ENCODE data around the gene TSPAN15.
"Not testable (repeated sequence)": the region's sequence is repeated elsewhere in the genome, so short reads cannot be mapped to it uniquely, and the experiment has no call there.

TSPAN15 gene

GRCh38 chr10:69504576-69505250 is 53.4 kb downstream of the TSPAN15 start:
- no peak for DNase-seq

- no peak for DNase-seq
Observed at GRCh38 chr10:69505636-69506318, 54.5 kb downstream of the TSPAN15 start.

GRCh38 chr10:69506487-69506833 is 55.2 kb downstream of the TSPAN15 start:
- DNase-seq = no peak

GRCh38 chr10:69506834-69507713 is 55.8 kb downstream of the TSPAN15 start:
- DNase-seq = no peak

- DNase-seq = no peak
Observed at GRCh38 chr10:69508738-69509340, 57.6 kb downstream of the TSPAN15 start.

- no peak for DNase-seq
Observed at GRCh38 chr10:69512901-69513300, 61.6 kb downstream of the TSPAN15 start.

- no peak for DNase-seq
Observed at GRCh38 chr10:69513617-69514016, 62.4 kb downstream of the TSPAN15 start.

GRCh38 chr10:69515699-69516259 is 64.5 kb downstream of the TSPAN15 start:
- DNase-seq = peak; percentile 32

- peak; percentile 2 for DNase-seq
Observed at GRCh38 chr10:69516316-69516715, 65.1 kb downstream of the TSPAN15 start.

- no peak for DNase-seq
Observed at GRCh38 chr10:69516796-69517195, 65.5 kb downstream of the TSPAN15 start.

GRCh38 chr10:69517271-69517848 is 66.1 kb downstream of the TSPAN15 start:
- no peak for DNase-seq

GRCh38 chr10:69527961-69528360 is 76.7 kb downstream of the TSPAN15 start:
- no peak for DNase-seq

- no peak for DNase-seq
Observed at GRCh38 chr10:69533658-69534057, 82.4 kb downstream of the TSPAN15 start.

- not testable (repeated sequence) for DNase-seq
Observed at GRCh38 chr10:69536521-69536920, 85.3 kb downstream of the TSPAN15 start.

GRCh38 chr10:69537449-69537848 is 86.2 kb downstream of the TSPAN15 start:
- DNase-seq = no peak

- DNase-seq = no peak
Observed at GRCh38 chr10:69538461-69538860, 87.2 kb downstream of the TSPAN15 start.

GRCh38 chr10:69541463-69541862 is 90.2 kb downstream of the TSPAN15 start:
- no peak for DNase-seq

GRCh38 chr10:69549959-69550358 is 98.7 kb downstream of the TSPAN15 start:
- no peak for DNase-seq

GRCh38 chr10:69552268-69552667 is 101.0 kb downstream of the TSPAN15 start:
- DNase-seq = no peak

- no peak for DNase-seq
Observed at GRCh38 chr10:69553328-69553727, 102.1 kb downstream of the TSPAN15 start.

GRCh38 chr10:69554611-69555010 is 103.3 kb downstream of the TSPAN15 start:
- DNase-seq = no peak

All from SHP77 treated with DMSO at 0.1 percent for 48 hours (cell line).